NCI-H748 (cell line): ENCODE results near the gene SIRT2.
A peak's percentile ranks its signal among the peaks of the same experiment; 100 is the strongest.
"Not testable (repeated sequence)": the region's sequence is repeated elsewhere in the genome, so short reads cannot be mapped to it uniquely, and the experiment has no call there.

Experiments used
- DNase-seq: peaks from one replicate; lab custom pipeline; 2025; ENCODE audit not compliant: unreplicated experiment; lab: John Stamatoyannopoulos, UW

Gene SIRT2

DNA sequence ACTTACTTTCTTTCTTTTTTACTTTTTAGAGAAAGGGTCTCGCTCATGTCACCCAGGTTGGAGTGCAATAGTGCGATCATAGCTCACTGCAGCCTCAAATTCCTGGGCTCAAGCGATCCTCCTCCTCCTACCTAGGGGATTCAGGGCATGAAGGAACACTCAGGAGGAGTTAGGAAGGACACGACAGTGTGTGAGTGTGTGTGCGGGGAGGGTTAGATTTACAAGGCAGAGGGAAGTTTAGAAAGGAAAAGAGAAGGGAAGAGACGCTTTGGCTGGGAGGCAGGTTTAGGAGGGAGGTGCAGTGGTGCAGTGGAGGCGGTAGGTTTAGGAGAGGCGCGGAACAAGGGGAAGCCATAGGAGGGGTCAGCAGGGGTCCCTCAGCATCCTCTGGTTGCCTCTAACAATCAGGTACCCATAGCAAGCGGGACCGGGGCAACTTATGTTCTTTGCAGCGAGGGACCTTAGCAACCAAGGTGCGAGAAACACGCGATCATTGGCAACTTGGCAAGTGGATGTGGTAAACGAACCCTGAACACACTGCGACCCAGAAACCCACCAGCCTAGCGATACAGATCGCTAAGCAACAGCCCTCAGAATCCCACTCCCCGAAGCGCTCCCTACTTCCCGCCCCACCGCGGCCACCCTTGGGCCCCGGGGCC, 501 bp downstream of the SIRT2 start:
- peak; percentile 49 for DNase-seq

DNA sequence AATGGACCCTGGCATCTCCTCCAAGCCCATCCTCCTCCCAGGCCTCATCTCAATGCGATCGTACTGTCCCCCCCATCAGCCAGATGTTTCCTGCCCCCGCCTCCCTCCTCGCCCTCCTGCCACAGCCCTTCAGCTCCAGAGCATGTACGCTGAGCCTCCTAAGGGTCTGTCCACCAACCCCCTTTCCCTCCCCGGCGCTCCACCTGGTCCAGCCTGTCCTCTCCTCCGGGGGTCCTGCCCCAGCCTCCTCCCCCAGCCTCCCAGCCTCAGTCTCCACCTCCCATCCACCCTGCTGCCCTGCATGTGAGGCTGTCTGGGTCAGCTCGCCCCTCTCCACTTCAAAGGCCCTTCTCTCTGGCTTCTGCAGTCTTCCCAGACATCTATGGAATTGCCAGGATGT, 4.5 kb downstream of the SIRT2 start:
- no peak for DNase-seq

DNA sequence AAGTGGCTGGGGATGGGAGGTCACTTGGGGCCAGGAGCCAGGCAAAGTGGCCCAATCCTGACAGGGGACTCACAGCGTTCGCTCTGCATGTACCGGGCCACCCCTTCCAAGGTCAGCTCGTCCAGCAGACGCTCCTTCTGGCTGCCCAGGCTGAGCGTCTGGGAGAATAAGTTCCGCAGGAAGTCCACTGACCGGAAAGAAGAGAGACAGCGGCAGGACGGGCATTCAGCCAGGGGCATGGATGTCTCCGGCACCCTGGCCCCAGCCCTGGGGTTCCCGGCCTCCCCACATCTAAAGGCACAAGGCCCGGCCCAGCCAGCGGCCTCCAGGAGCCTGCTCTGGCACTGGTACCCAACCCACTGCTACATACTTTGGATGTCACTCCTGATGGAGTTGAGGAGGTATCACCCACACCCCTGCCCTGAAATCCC, 6.1 kb downstream of the SIRT2 start:
- DNase-seq: no peak

DNA sequence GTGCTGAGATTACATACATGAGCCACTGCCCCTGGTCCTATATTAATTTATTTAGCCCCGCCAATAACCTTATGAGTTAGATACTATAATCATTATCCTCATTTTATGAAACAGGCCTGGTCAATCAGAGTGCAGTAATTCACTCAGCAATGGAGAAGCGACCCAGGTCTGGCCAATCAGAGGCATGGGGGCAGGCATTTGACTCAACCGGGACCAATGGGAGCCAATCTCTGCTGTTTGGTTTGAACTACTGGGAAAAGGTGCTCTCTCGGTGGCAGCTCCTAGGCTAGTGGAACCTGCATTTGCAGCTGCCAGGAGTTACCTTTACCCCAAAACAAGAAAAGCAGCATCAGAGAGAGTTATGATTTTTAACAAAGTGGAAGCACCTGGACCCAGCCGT, 6.6 kb downstream of the SIRT2 start:
- DNase-seq: no peak

DNA sequence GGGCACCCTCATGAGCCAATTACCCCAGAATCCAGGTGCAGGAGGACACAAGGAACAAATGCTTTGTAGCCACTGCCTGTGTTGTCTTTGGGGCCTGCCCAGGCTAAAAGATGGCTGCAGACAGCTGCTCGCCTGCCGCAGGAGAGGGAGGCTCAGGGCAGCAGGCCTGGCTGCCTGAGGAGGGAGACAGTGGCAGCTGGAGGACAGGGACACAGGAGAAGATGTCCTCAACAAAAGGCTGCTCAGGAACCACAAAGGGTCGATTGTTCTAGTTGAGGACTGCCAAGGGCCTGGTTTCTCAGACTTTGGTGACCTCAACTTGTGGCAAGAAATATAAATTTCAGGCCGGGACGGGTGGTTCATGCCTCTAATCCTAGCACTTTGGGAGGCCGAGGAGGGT, 7.6 kb downstream of the SIRT2 start:
- no peak for DNase-seq

DNA sequence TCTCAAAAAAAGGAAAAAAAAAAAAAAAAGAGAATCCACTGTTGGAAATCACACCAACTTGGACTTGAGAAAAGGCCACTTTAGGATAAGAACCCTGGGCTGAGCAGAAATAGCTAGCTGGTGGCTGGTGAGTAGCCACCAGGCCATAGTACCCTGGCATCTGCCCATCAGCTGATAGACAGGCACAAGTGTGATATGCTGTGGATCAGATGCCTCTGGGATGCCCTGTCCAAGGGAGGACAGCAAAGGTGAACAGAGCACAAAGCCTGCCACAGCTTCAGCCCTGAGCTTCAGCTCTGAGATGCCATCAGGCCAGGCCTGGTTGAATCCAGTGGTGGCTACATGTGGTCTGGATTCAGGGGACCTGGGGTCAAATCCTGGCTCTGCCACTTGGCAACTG, 8.7 kb downstream of the SIRT2 start:
- DNase-seq: no peak

DNA sequence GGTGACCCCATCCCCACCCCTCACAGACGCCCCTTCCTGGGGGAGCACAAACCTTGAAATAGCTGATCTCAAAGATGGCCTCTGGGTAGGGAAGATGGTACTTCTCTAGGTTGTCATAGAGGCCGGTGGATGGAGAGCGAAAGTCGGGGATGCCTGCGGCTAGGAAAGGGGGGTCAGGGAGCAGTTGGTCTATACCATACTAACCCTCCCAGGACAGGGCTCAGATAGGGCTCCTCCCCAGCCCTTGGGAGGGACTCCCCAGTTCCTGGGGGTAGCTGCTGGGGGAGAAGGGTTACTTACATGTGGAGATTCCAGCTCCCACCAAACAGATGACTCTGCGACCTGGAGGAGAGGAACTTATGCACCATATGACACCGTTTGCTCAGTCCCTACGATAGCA, 9.6 kb downstream of the SIRT2 start:
- DNase-seq: no peak

DNA sequence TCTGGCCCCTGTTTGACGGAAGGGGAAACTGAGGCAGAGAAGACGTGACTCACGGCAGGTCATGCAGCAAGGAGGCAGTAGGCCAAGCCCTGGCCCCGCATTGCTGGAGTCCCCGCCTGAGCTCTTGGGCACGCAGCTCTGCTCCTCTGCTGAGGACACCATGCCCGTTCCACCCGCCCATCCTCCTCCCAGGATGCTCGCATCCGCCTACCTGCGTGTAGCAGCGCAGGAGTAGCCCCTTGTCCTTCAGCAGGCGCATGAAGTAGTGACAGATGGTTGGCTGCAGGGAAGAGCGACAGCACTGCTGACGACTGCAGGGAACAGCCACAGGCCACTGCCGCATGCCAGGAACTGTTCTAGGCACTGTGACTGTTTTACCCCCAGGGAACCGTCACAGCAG, 10.5 kb downstream of the SIRT2 start:
- DNase-seq: no peak

DNA sequence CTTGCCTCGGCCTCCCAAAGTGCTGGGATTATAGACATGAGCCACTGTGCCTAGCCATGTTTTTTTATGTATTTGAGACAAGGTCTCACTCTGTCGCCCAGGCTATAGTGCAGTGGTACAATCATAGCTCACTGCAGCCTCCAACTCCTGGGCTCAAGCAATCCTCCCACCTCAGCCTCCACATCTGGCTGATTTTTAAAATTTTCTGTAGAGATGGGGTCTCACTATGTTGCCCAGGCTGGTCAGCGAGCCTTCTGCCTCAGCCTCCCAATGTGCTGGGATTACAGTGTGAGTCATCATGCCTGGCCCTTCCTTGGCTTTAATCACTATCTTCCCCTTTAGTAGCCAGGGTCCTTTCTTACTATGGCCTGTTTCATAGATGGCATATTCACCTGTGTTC, 14.7 kb downstream of the SIRT2 start:
- not testable (repeated sequence) for DNase-seq

DNA sequence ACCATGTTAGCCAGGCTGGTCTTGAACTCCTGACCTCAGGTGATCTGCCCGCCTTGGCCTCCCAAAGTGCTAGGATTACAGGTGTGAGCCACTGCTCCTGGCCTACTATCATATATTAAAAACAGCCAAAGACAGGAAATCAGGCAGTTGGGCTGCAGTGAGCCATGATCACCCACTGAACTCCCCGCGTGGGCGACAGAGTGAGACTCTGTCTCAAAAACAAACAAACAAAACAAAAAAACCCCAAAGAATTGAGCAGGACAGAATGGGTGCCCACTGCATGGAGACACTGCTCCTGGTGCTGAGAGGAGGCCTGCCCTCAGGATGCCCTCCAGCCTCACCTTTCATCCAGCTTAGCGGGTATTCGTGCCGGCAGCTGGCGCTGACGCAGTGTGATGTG, 16.1 kb downstream of the SIRT2 start:
- no peak for DNase-seq

DNA sequence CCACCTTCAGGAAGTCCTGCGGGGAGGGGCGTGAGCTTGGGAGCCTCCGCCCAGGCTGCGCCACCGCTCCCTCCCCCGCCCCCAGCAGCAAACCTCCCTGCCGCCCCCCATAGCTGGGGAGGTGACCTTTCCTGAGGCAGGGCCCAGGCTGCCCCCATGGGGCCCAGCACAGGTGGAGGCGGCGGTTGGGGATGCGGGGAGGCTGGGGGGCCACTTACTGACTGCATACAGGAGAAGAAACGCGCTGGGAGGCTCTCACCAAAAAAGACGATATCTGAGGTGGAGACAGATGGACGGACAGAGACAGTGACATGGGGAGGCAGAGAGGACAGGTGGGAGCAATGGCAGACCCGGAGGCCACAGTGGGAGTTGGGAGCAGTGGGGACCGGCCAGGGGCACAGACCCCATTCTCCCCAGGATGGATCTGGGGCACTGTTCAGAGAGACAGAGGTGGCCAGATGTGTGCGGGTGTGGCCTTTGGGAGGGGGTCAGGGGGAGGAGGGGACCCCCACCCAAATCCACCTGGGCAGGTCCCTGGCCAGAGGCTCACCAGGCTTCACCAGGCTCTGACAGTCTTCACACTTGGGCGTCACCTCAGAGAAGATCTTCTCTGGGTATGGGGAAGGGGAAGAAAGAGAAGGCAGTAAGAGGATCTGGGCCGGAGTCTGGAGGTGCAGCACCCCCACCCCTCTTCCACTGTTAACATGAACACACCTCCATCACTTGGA, 18.4 kb downstream of the SIRT2 start:
- DNase-seq: no peak

DNA sequence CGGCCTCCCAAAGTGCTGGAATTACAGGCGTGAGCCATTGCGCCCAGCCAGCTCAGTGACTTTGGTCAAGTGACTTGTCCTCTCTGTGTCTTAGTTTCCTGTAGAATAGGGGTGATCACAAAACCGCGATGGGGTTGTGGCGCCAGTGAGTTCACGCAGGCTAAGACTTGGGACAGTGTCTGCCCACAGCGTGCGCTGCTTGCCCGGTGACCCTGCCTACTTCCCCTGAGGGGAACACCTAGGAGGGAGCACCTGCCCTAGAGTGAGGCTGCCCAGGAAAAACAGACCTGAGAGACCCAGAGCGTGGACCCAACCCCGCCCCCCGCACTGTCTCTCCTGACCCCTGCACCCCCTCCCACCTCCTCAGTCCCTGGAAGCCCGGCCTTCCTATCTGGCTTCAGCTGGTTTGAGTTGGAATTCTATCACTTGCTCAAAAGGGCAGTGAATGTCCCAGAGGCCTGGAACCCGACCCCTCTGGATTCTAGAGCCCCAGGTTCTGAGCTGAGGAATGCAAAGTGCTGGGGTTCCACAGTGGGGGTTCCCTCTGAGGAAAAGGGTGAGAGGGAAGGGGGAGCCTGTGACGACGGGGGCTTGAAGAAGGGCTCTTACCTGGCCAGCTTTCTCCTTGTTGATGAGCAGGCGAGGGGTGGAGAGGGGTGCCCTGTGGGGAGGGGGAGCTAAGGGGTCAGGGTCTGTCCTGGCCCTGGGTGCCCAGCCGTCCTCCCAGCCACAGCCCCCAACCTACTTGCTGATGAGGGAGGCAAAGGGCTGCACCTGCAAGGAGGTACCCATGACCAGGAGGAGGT, 19.1 kb downstream of the SIRT2 start:
- no peak for DNase-seq

DNA sequence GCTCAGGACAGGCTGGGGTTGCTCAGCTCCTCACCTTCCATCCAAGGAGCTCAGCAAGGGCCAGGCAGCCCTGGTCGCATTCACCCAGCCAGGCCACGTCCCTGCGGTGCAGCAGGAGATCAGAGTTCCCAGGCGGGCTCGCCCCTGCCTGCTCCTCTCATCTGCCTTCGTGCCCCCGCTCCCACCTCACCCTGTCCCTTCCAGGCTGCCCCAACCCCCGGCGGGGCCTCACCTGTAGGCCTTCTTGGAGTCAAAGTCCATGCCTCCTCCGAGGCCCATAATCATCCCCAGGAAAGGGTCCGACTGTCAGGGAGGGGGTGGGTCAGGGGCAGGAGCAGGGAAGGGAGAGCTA, 20.0 kb downstream of the SIRT2 start:
- DNase-seq: no peak

DNA sequence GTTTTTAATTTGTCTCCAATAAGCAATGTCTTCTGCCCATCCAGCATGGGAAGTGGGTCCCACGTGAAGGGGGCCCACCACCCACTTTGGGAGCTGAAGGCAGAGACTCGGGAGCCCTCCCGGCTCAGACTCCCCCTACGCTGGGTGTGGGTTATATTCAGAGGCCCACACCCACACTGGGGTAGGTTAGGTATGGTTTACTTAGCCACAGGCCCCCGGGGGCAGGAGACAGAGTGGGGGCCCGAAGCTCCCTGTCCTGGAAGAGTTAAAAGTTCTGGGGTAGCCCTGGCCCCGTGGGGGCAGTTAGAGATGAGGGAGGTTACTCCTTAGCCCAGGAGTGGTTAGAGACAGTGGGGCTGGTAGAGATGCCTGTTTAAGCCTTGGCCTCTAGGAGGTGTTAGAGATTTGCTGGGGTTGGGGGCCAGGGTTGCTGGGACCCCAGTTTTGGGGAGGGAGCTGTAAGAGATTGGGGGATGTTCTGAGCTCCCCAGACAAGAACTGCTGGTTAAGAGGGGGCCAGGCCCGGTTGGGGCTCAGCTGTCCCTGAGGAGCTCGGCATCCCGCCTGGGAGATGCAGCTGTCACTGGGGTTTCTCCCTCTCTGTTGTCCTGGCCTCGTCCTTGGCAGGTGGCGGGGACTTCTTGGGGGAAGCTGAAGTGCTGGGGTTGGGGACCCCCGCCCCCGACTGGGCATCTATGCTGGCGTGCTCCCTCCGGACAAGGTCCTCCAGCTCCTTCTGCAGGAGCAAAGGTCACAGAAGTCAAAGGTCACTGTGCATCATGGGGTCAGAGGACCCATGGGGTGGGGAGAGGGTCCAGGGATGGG, 20.6 kb downstream of the SIRT2 start:
- no peak for DNase-seq

DNA sequence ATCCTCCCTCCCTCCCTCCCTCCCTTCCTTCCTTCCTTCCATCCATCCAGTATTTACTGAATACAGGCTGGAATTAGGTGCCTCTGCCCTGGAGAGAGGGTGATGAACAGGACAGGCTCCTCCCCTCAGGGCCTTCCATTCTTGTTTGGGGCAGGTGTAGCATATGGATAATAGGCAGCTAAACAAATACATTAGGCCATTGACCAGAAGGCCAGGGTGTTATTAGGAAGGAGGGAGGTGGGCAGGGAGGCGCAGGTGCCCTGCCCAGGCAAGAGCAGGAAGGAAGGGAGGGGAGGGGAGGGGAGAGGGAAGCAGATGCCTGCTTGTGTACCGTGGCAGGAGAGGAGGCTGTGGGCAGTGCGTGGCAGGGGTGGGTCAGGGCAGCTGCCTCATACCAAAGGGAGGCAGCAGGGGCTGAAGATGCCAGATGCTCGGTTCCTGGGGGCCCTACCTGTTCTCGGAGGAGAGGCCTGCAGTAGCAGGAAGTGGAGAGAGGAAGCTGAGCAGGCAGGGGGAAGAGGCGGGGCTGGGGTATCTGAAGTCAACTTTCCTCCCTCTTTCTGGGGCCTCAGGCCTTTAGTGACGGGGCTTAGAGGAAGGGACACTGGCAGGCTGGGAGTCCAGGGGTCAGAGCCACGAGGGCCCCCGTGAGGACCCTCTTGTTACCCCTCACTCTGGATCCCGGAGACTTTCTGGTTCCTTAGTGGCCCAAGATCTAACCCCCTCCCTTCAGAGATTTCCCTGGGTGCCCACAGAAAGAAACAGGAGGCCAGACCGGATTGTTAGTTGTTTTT, 21.4 kb downstream of the SIRT2 start, which contains the start of gene RINL:
TSS of gene RINL (minus strand) at position 495 of the 794 bp plus-strand sequence. CDS start 1,533 bp downstream, outside the sequence.
- peak; percentile 100 for DNase-seq

DNA sequence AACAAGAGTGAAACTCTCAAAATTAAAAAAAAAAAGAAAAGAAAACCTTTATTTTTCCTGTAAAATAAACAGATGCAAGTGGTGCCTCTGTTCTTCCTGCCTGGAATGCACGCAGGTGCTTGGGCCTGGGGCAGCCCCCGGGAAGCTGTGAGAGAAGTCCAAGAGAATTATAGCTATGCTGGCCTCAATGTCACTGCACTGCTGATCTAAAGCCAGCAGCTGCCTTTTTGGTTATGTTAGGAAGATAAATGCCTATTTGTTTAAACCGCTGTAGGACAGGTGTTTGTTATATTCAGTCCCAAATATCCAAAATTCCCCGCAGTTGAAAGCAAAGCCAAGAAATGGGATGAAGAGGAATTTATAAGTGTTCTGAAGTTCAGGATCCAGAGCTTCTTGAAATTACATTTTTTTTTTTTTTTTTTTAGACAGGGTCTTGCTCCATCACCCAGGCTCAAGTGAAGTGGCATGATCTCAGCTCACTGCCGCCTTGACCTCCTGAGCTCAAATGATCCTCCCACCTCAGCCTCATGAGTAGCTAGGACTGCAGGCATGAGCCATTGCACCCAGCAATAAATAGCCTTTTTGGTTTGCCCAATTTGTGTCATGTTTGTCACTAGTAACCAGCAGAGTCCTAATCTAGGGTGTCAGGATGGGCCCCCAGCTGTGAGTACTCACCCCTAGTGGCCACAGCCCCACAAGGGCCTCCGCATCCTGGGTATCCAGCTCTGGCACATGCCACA, 23.6 kb downstream of the SIRT2 start:
- DNase-seq: no peak

DNA sequence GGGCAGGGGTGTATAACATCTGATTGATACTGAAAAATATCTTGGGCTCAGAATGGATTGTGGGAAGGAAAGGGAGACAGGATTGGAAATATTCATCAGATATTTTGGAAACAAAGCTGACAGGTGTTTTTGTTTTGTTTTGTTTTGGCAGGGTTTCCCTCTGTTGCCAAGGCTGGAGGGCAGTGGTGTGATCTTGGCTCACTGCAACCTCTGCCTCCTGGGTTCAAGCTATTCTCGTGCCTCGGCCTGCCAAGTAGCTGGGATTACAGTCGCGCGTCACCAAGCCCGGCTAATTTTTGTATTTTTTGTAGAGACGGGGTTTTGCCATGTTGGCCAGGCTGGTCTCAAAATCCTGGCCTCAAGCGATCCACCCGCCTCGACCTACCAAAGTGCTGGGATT, 26.0 kb downstream of the SIRT2 start:
- not testable (repeated sequence) for DNase-seq

DNA sequence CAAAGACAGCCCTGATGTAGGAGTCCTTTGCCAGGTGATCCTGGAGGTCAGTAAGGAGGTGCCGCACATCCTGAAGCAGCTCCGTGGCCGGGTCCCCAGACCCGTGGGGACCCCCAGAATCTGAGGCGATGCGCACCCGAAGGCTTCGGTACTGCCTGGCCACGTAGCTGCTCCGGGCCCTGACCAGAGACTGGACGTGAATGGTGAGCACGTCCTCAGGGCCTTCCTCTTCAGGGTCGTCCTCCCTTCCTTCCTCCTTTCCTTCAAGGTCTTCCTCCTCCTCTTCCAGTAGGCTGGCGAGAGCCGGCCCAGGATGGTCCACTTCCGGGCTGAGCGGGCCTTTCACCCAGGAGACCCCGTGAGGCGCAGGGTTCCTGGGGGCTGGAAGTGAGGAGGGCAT, 28.8 kb downstream of the SIRT2 start:
- DNase-seq: no peak

DNA sequence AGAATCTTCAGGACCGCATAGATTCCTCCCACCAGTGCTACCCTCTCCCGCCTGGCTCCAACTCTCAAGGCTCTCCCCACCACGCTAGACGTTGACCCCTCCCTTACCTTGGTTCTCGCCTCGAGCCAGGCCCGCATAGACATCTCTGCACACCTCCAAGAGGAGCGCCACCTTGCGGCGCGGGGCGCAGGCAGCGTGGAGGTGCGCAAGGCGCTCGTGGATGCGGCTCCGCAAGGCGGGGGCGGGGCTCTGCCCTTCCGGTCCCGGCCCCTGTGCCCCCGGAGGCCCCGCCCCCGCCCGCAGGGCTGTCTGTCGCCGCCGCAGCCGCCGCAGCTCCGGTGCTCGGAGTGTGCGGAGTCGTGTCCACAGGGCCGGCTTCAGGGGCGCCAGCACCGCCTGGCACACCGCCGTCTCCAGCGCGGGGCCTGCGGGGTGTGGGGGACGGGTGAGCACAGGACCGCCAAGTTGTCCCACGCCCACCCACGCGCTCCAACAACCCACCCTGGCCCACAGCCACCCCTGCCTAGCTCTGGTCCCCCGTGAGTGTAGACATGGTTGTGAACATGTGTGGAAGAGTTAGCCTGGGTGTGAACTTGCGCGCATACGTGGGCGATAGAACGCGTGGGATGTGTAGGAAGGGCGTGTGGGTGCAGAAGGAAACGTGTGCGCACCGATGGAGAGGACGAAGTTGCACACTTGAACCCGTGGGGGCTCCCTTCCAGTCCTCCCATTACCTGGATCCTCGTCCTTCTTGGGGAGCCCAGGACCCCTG, 29.4 kb downstream of the SIRT2 start:
- no peak for DNase-seq
